ENCODE measurements around the gene ZNF609. TPM values are rescaled to one million over a fixed set of nuclear protein-coding genes. Genes with fewer than 3 reads are reported as not detected.

The ZNF609 gene
- total RNA-seq, 1 donor from 2014 or later: 33.1 TPM

DNA sequence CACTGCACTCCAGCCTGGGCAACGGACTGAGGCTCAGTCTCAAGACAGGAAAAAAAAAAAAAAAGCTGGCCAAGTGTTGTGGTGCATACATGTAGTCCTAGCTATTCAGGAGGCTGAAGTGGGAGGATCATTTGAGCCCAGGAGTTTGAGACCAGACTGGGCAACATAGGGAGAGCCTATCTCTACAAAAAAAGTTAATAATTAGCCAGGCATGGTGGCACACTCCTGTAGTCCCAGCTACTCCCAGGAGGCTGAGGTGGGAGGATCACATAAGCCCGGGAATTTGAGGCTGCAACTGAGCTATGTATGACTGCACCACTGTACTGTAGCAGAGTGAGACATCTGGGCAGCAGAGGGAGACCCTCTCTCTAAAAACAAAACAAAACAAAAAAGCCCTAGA lies 256.1 kb downstream of the ZNF609 start:
- TF ChIP-seq POLR2A (IDR thresholded peaks at IDR 0.05) (no peak), POLR2AphosphoS5 (IDR thresholded peaks at IDR 0.05; ENCODE audit: insufficient read depth in 1 of 2, low read depth in 1 of 2) (no peak)
- TF ChIP-seq, protein P1, sequence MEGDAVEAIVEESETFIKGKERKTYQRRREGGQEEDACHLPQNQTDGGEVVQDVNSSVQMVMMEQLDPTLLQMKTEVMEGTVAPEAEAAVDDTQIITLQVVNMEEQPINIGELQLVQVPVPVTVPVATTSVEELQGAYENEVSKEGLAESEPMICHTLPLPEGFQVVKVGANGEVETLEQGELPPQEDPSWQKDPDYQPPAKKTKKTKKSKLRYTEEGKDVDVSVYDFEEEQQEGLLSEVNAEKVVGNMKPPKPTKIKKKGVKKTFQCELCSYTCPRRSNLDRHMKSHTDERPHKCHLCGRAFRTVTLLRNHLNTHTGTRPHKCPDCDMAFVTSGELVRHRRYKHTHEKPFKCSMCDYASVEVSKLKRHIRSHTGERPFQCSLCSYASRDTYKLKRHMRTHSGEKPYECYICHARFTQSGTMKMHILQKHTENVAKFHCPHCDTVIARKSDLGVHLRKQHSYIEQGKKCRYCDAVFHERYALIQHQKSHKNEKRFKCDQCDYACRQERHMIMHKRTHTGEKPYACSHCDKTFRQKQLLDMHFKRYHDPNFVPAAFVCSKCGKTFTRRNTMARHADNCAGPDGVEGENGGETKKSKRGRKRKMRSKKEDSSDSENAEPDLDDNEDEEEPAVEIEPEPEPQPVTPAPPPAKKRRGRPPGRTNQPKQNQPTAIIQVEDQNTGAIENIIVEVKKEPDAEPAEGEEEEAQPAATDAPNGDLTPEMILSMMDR (IDR thresholded peaks at IDR 0.05): no peak
- Histone ChIP-seq H3K9me3 (no peaks in the 10 kb centered on the region), H3K27me3 (no peaks in the 10 kb centered on the region), H3K27ac (no peak overlapping the region), H3K36me3 (no peaks in the 10 kb centered on the region), H3K4me1 (peaks cover 11% of the 10 kb centered on the region), H3K4me3 (no peak overlapping the region)
- intact Hi-C loops (cut with DNase I): no loop called here
- no peak for DNase-seq (ENCODE audit: extremely low spot score in 2 of 2)

DNA sequence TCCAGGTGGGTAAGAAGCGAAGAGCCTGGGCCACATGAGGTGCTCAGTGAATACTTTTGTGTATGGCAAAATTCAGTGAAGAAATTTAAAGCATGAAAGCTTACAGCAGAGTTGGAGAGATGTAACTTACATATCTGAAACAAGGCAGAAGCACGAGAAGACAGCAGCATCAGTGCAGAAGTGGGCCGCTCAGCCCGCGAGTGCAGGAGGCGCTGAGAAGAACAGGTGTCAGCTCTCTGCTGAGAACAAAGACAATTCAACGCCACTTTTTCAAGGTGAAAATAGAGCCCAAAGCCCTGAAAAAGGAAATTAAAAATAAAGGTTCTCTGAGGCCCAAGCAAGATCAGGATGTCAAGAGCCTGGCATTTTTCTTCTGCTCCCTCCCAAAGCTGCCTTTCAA lies 256.8 kb downstream of the ZNF609 start:
- Histone ChIP-seq H3K36me3 (no peaks in the 10 kb centered on the region), H3K27ac (no peak overlapping the region)
- no peak for TF ChIP-seq POLR2A (IDR thresholded peaks at IDR 0.05)
- TF ChIP-seq, protein P1 (IDR thresholded peaks at IDR 0.05): no peak
- TF ChIP-seq POLR2AphosphoS5 (IDR thresholded peaks at IDR 0.05; ENCODE audit: insufficient read depth in 1 of 2, low read depth in 1 of 2): no peak

DNA sequence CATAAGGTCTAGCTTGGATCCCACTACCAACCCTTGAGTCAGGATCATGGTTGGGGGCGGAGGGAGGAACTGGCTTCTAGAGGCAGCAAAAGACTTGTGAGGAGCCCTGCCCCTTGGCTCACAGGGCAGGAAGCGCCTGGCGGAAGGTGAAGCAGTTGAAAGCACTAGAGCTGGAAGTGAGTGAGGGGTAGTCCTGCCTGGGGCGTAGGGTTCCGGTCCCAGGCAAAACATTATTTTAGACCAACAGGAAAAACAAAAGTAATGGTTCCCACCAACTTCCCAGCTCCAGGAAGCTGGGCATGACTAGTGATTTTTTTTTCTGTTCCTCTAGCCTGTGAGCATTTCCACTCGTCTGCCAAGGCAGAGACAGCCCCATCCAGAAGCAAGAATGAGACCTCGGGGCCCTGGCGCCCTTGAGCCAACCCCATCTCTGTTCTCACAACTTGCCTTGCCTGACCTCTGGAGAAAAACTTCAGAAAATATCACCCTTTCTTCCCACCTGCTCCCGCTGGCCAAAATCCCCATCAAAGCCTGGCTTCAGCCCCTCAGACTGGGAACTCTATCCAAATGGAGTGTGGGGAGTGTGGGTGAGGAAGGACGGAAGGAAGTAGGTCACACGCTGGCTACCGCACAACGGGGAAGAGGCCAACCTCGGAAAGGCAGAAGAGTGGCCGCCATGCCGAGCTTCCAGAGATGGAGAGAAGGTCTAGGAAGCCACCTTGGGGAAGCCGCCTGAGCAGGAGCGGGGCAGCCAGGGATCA lies 257.5 kb downstream of the ZNF609 start:
- Histone ChIP-seq H3K9me3 (no peaks in the 10 kb centered on the region), H3K36me3 (no peaks in the 10 kb centered on the region), H3K4me1 (peaks cover 11% of the 10 kb centered on the region), H3K27me3 (no peaks in the 10 kb centered on the region), H3K27ac (peak overlapping the region; percentile 65), H3K4me3 (no peak overlapping the region)
- no peak for DNase-seq (ENCODE audit: extremely low spot score in 2 of 2)
- TF ChIP-seq, protein P1 (IDR thresholded peaks at IDR 0.05): no peak
- TF ChIP-seq POLR2AphosphoS5 (IDR thresholded peaks at IDR 0.05; ENCODE audit: insufficient read depth in 1 of 2, low read depth in 1 of 2) (no peak), POLR2A (IDR thresholded peaks at IDR 0.05) (no peak)
- intact Hi-C loops (cut with DNase I): no loop called here

More for the DNA sequence above, 256.8 kb downstream of the ZNF609 start:
- no peaks in the 10 kb centered on the region for H3K9me3 ChIP-seq
- DNase-seq (ENCODE audit: extremely low spot score in 2 of 2): no peak
- H3K4me3 ChIP-seq: no peak overlapping the region
- peaks cover 11% of the 10 kb centered on the region for H3K4me1 ChIP-seq
- no peaks in the 10 kb centered on the region for H3K27me3 ChIP-seq
- intact Hi-C loops (cut with DNase I): no loop called here

DNA sequence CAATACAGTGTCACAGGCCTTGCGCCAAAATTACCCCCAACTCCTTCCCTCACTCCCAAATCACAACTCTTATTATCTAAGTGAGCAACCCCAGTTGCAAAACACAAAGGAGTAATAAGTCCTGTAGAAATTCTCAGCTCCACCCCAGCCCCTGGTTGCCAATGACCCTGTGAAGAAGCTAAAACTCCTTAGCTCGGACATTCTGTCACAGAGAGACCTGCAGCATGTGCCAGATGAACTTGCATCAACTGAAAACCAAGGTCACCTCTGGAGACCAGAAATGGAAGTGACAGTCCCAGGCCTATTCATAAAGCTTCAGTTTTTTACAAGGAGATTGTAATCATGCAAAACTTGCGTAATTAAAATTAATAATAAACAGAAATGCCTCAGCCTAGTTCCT lies 259.8 kb downstream of the ZNF609 start:
- intact Hi-C loops (cut with DNase I): no loop called here
- TF ChIP-seq POLR2A (IDR thresholded peaks at IDR 0.05) (no peak), POLR2AphosphoS5 (IDR thresholded peaks at IDR 0.05; ENCODE audit: insufficient read depth in 1 of 2, low read depth in 1 of 2) (no peak)
- TF ChIP-seq, protein P1 (IDR thresholded peaks at IDR 0.05): no peak
- Histone ChIP-seq H3K27me3 (no peaks in the 10 kb centered on the region), H3K27ac (no peak overlapping the region), H3K4me3 (no peak overlapping the region), H3K36me3 (no peaks in the 10 kb centered on the region), H3K9me3 (no peaks in the 10 kb centered on the region), H3K4me1 (peaks cover 11% of the 10 kb centered on the region)
- DNase-seq (ENCODE audit: extremely low spot score in 2 of 2): no peak

DNA sequence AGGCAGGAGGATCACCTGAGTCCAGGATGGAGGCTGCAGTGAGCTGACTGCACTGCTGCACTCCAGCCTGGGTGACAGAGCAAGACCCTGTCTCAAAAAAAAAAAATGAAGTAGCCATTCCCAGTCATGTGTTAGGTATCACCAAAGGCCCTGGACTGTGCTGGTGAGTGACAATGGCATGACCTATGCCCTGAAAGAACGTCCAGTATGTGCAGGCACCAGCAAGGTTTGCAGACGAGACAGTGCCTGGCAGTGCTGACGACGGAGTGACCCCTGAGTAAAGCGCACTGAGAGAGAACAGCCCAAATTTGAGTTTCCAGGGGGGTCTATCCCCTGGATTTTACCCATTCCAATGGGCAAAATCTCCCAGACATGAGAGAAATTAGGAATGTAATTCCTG lies 269.8 kb downstream of the ZNF609 start:
- Histone ChIP-seq H3K9me3 (no peaks in the 10 kb centered on the region), H3K36me3 (no peaks in the 10 kb centered on the region), H3K27ac (no peak overlapping the region), H3K27me3 (no peaks in the 10 kb centered on the region), H3K4me1 (no peaks in the 10 kb centered on the region), H3K4me3 (no peak overlapping the region)
- TF ChIP-seq POLR2AphosphoS5 (IDR thresholded peaks at IDR 0.05; ENCODE audit: insufficient read depth in 1 of 2, low read depth in 1 of 2): no peak
- TF ChIP-seq POLR2A (IDR thresholded peaks at IDR 0.05): no peak
- TF ChIP-seq, protein P1 (IDR thresholded peaks at IDR 0.05): no peak
- intact Hi-C loops (cut with DNase I): loop anchor here (2.0 kb wide), 1 partner anchor 41 kb away; no protein-coding TSS in a partner anchor
- DNase-seq (ENCODE audit: extremely low spot score in 2 of 2): no peak
